Esophagus (tissue), 2 donors: ENCODE results near the gene EFCC1. TPM values are rescaled to one million over a fixed set of nuclear protein-coding genes. Genes with fewer than 3 reads are reported as not detected.

Experiments used
- H3K27ac ChIP-seq, 2 donors: one replicate each; pipeline ENCODE4 v1.5.1; 2013; ENCODE audit warnings: low read depth in 2 of 2, mild to moderate bottlenecking in 2 of 2, inconsistent platforms in 1 of 2, low read length in 1 of 2, moderate library complexity in 1 of 2
- H3K27me3 ChIP-seq, 2 donors: one replicate each; pipeline ENCODE4 v1.6.1; 2013; ENCODE audit warnings: low read length in 2 of 2, control low read depth in 1 of 2, mild to moderate bottlenecking in 1 of 2; ENCODE audit not compliant: insufficient read depth in 2 of 2, control insufficient read depth in 1 of 2
- H3K36me3 ChIP-seq, 2 donors: one replicate each; pipeline ENCODE4 v1.6.1; 2013; ENCODE audit warnings: low read length in 1 of 2; ENCODE audit not compliant: control insufficient read depth in 2 of 2, insufficient read depth in 2 of 2
- H3K4me1 ChIP-seq, 2 donors: one replicate each; pipeline ENCODE4 v1.6.1; 2013; ENCODE audit warnings: low read length in 1 of 2; ENCODE audit not compliant: control insufficient read depth in 2 of 2, insufficient read depth in 2 of 2
- H3K4me3 ChIP-seq, 2 donors: one replicate each; pipeline ENCODE4 v1.5.1; 2013; ENCODE audit warnings: low read length in 2 of 2, mild to moderate bottlenecking in 2 of 2, low read depth in 1 of 2, moderate library complexity in 1 of 2
- H3K9me3 ChIP-seq, 2 donors: one replicate each; pipeline ENCODE4 v1.6.1; 2013; ENCODE audit warnings: mild to moderate bottlenecking in 2 of 2, low read depth in 1 of 2, low read length in 1 of 2, moderate library complexity in 1 of 2; ENCODE audit not compliant: control insufficient read depth in 2 of 2, insufficient read depth in 1 of 2
- WGBS, 2 donors: extraction: QIAGEN DNeasy Blood & Tissue Kit; methylation state at CpG; one replicate each; pipeline ENCODE4 v1.1.7; 2013; 5-methylcytosine and 5-hydroxymethylcytosine counted together
- polyA plus RNA-seq, 2 donors: library from polyadenylated mRNA; stranded (reverse); fragments of 200-250 nt; gene quantifications; one replicate each; pipeline ENCODE4 v1.2.3, GENCODE V29; 2013
- donor health status: healthy with polysubstance abuse.
- donor health status: Bipolar disorder and iron deficiency.

The EFCC1 gene
- polyA plus RNA-seq, 2 donors: 0.96 to 1.0 TPM

GRCh38 chr3:129002573-129003569 is 1.8 kb downstream of the EFCC1 start:
- Histone ChIP-seq H3K27me3 (peaks cover 0 to 6% of the 10 kb centered on the region in 2 donors), H3K9me3 (no peaks in the 10 kb centered on the region), H3K4me1 (peaks cover 4 to 31% of the 10 kb centered on the region in 2 donors), H3K27ac (peak overlapping the region in 1 of 2 donors; percentile 15), H3K36me3 (no peaks in the 10 kb centered on the region), H3K4me3 (peak overlapping the region; percentile 34 to 37)
- 48 to 49% methylated on average over 28 of the region's 28 CpGs for WGBS, 2 donors

- H3K27me3 ChIP-seq: peaks cover 0 to 6% of the 10 kb centered on the region in 2 donors
- peak overlapping the region; percentile 10 to 32 for H3K4me3 ChIP-seq
- peaks cover 4 to 31% of the 10 kb centered on the region in 2 donors for H3K4me1 ChIP-seq
- peak overlapping the region in 1 of 2 donors; percentile 15 for H3K27ac ChIP-seq
- H3K36me3 ChIP-seq: no peaks in the 10 kb centered on the region
- H3K9me3 ChIP-seq: no peaks in the 10 kb centered on the region
- 12 to 21% methylated on average over 43 to 55 of the region's 55 CpGs for WGBS, 2 donors
These were observed 2.5 kb downstream of the EFCC1 start for GRCh38 chr3:129003578-129004112.

GRCh38 chr3:129004639-129005295 is 3.7 kb downstream of the EFCC1 start:
- Histone ChIP-seq H3K27me3 (peaks cover 0 to 6% of the 10 kb centered on the region in 2 donors), H3K4me3 (no peak overlapping the region), H3K36me3 (no peaks in the 10 kb centered on the region), H3K27ac (peak overlapping the region in 1 of 2 donors; percentile 6), H3K4me1 (peaks cover 5 to 31% of the 10 kb centered on the region in 2 donors), H3K9me3 (no peaks in the 10 kb centered on the region)
- WGBS, 2 donors: 58 to 70% methylated on average over 6 of the region's 6 CpGs

GRCh38 chr3:129005526-129006303 is 4.6 kb downstream of the EFCC1 start:
- no peak overlapping the region for H3K4me3 ChIP-seq
- peaks cover 6 to 33% of the 10 kb centered on the region in 2 donors for H3K4me1 ChIP-seq
- peak overlapping the region; percentile 11 to 21 for H3K27ac ChIP-seq
- no peaks in the 10 kb centered on the region for H3K9me3 ChIP-seq
- H3K36me3 ChIP-seq: no peaks in the 10 kb centered on the region
- peaks cover 0 to 6% of the 10 kb centered on the region in 2 donors for H3K27me3 ChIP-seq
- WGBS, 2 donors: 86 to 88% methylated on average over 4 of the region's 4 CpGs

- H3K27me3 ChIP-seq: peaks cover 0 to 6% of the 10 kb centered on the region in 2 donors
- H3K36me3 ChIP-seq: no peaks in the 10 kb centered on the region
- no peak overlapping the region for H3K27ac ChIP-seq
- no peak overlapping the region for H3K4me3 ChIP-seq
- H3K9me3 ChIP-seq: no peaks in the 10 kb centered on the region
- peaks cover 6 to 26% of the 10 kb centered on the region in 2 donors for H3K4me1 ChIP-seq
- 80 to 84% methylated on average over 3 of the region's 3 CpGs for WGBS, 2 donors
These were observed 5.8 kb downstream of the EFCC1 start for GRCh38 chr3:129006864-129007263.

- Histone ChIP-seq H3K4me1 (peaks cover 6 to 24% of the 10 kb centered on the region in 2 donors), H3K27ac (no peak overlapping the region), H3K36me3 (no peaks in the 10 kb centered on the region), H3K27me3 (peaks cover 0 to 6% of the 10 kb centered on the region in 2 donors), H3K9me3 (no peaks in the 10 kb centered on the region), H3K4me3 (no peak overlapping the region)
- 66 to 69% methylated on average over 2 of the region's 2 CpGs for WGBS, 2 donors
These were observed 6.7 kb downstream of the EFCC1 start for GRCh38 chr3:129007792-129008191.

- Histone ChIP-seq H3K27ac (no peak overlapping the region), H3K27me3 (no peaks in the 10 kb centered on the region), H3K36me3 (no peaks in the 10 kb centered on the region), H3K4me3 (no peak overlapping the region), H3K4me1 (peaks cover 5 to 16% of the 10 kb centered on the region in 2 donors), H3K9me3 (no peaks in the 10 kb centered on the region)
- WGBS, 2 donors: 85 to 92% methylated on average over 2 of the region's 2 CpGs
These were observed 8.2 kb downstream of the EFCC1 start for GRCh38 chr3:129009266-129009665.

- Histone ChIP-seq H3K9me3 (no peaks in the 10 kb centered on the region), H3K4me3 (no peak overlapping the region), H3K4me1 (peaks cover 6 to 16% of the 10 kb centered on the region in 2 donors), H3K27ac (no peak overlapping the region), H3K27me3 (no peaks in the 10 kb centered on the region), H3K36me3 (no peaks in the 10 kb centered on the region)
- WGBS, 2 donors: 66 to 68% methylated on average over 9 of the region's 9 CpGs
These were observed 9.3 kb downstream of the EFCC1 start for GRCh38 chr3:129010310-129010956.
